LNCaP clone FGC (cell line): Measurements from ENCODE around the gene ADGRD1.
"Not testable (repeated sequence)": the region's sequence is repeated elsewhere in the genome, so short reads cannot be mapped to it uniquely, and the experiment has no call there.

ENCODE experiments used
- DNase-seq: peaks from one replicate; pipeline ENCODE4 v3.0.0-alpha.2; 2011; ENCODE audit warnings: low read depth
- H3K4me3 ChIP-seq: 2 replicates; pipeline ENCODE4 v1.5.1; 2011; ENCODE audit warnings: mild to moderate bottlenecking, low read depth, low read length, control low read depth
- TF ChIP-seq, protein P1 (sequence below): IDR thresholded peaks from 2 replicates; pipeline ENCODE4 v1.5.1; 2012; ENCODE audit warnings: mild to moderate bottlenecking; ENCODE audit not compliant: control insufficient read depth, insufficient read depth; ENCODE audit errors: extremely low read depth

The ADGRD1 gene

DNA sequence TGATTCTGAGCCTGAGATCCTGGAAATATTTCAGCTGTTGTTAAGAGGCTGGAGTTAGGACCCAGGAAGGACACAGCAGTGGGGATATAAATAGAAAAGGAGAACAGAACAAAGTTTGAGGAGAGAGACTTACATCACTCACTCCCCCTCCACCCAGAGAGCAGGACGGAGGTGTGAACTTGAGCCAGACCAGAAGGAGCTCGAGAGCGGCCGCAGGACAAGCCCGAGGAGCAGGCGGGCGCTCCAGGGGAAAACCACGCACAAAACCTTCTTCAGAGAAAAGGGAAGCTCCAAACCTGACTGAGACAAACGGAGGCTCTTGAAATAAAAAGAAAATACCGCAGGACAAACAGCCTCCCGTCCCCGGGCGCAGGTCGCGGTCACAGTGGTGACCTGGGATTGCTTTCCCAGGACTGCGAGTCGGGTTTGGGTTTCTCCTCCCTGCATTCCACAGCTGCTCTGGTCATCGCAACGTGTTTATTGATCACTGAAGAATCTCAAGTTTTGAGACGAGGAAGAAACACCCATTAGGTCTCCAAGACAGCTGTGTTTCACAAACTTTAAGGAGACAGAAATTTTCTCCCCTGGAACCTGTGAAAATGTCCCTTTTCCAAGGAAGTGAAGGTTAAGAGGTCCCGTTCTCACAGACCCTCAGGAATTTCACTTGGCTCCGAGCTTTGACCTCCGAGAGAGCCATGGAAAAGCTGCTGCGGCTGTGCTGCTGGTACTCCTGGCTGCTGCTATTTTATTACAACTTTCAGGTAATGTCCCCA lies at the start of gene ADGRD1:
Gene ADGRD1 (plus strand): TSS at position 137 of the 773 bp plus-strand sequence. CDS start 559 bp downstream, at position 696.
- TF ChIP-seq, protein P1, sequence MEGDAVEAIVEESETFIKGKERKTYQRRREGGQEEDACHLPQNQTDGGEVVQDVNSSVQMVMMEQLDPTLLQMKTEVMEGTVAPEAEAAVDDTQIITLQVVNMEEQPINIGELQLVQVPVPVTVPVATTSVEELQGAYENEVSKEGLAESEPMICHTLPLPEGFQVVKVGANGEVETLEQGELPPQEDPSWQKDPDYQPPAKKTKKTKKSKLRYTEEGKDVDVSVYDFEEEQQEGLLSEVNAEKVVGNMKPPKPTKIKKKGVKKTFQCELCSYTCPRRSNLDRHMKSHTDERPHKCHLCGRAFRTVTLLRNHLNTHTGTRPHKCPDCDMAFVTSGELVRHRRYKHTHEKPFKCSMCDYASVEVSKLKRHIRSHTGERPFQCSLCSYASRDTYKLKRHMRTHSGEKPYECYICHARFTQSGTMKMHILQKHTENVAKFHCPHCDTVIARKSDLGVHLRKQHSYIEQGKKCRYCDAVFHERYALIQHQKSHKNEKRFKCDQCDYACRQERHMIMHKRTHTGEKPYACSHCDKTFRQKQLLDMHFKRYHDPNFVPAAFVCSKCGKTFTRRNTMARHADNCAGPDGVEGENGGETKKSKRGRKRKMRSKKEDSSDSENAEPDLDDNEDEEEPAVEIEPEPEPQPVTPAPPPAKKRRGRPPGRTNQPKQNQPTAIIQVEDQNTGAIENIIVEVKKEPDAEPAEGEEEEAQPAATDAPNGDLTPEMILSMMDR, result no peak
- DNase-seq, result no peak
- no peak within 1 kb of the TSS for H3K4me3 ChIP-seq

DNA sequence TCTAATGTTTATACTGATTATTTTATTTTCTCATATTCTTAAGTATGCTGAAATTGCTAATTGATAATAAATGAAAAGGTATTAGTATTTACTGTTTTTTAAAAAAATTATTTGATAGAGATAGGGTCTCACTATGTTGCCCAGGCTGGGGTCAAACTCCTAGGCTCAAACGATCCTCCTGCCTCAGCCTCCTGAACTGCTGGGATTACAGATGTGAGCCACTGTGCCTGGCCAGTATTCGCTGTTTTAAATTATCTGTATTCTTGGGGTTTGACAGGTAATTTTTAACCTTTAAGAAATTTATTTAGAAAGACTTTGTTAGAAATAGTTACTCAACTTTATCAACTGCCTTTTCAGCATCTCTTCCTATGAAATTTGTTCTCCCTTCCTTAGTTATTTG lies 49.6 kb upstream of the ADGRD1 start:
- H3K4me3 ChIP-seq, result no peak overlapping the region
- DNase-seq, result no peak
- TF ChIP-seq, protein P1, result no peak

DNA sequence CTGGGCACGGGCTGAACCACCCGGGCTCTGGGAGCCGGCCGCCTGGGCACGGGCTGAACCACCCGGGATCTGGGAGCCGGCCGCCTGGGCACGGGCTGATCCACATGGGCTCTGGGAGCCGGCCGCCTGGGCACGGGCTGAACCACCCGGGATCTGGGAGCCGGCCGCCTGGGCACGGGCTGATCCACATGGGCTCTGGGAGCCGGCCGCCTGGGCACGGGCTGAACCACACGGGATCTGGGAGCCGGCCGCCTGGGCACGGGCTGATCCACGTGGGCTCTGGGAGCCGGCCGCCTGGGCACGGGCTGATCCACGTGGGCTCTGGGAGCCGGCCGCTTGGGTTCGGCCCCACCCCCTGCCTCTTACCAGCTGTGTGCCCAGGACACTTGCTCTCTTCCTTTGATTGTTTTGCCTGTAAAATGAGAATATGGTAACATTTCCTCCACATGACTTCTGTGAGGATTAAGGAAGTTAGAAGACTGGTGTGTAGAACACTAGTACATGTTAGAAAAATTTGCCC lies 48.7 kb upstream of the ADGRD1 start:
- not testable (repeated sequence) for DNase-seq, H3K4me3 ChIP-seq

DNA sequence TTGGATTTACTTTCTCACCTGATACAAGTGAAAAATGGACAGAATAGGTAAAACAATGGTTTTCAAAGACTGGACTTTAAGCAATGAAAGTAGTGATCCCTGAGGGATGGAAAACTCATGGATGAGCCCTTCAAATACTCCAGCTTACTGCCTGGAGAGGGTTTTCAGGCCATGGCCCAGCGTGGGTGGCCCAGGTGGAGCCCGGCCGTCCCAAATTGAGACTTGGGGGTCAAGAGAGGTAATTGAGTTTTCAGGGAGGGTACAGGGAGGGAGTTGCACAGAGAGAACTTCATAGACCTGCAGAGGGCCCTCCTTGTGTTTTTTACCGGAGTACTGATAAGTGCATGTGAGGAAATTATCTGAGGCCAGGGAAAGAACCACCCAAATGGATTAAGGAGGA lies 44.6 kb upstream of the ADGRD1 start:
- DNase-seq, result no peak
- TF ChIP-seq, protein P1, result no peak
- H3K4me3 ChIP-seq, result no peak overlapping the region

DNA sequence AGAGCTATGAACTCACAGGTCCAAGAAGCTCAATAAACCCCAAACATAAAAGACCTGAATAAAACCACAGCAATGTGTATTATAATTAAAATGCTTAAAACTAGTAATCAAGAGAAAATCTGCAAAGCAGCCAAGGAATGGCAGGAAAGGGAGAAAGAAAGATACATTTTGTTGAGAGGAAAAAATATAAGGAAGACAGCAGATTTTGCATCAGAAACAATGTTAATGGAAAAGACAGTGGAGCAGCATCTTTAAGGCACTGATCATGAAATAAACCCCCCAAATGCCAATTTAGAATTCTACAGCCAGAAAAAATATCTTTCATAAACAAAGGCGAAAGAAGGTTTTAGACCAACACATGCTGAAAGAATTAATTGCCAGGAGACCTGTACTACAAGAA lies 42.5 kb upstream of the ADGRD1 start:
- no peak overlapping the region for H3K4me3 ChIP-seq
- DNase-seq, result no peak
- TF ChIP-seq, protein P1, result no peak

DNA sequence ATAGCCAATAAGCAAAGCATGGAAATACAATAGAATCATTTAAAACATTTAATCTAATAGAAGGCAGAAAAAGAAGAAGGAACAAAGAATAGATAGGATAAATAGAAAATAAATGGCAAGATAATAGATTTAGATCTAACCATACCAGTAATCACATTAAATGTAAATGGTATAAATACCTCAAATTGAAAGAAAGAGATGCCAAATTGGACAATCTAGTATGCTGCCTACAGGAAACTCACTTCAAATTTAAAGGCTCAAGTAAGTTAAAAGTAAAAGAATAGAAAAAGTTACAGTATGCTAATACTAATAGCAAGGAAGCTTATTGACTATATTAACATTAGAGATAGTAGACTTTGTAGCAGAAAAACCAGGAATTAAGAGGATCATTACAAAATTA lies 41.8 kb upstream of the ADGRD1 start:
- TF ChIP-seq, protein P1, result no peak
- no peak overlapping the region for H3K4me3 ChIP-seq
- no peak for DNase-seq

DNA sequence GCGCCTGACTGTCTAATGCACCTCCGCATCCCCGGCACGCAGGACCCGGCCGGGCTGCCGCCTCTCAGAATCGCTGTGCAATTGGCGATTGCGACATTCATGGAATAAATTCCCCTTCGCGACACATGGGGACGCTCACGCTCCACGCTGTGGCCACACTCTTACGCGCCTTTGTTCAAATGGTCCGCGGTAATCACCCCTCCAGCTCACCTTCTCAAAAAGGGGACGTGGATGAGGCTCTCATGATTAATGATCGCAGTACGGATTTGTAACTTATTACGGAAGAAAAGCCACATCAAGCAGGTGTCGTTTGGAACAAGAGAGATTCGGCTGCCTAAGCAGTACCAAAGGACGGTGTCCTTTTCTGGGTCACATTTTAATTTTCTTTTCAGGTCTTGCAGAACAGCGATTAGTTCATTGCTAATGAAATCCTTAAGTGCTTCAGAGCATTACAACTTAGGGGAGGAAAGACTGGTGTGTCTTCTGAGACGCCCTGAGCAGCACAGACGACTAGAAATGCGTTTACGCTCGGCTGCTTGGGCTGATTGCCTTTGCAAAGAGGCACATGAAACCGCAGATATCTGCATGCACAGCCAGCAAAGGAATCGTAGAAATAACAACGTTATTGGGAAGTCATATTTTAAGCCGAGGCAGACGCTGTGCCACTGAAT lies 37.3 kb upstream of the ADGRD1 start:
- H3K4me3 ChIP-seq, result no peak overlapping the region
- TF ChIP-seq, protein P1, result peak; percentile 98
- peak; percentile 17 for DNase-seq
